Neuron (in vitro differentiated cells): ENCODE measurements around the gene CDC20.
A peak's percentile ranks its signal among the peaks of the same experiment; 100 is the strongest.

ENCODE experiments used
- H2AFZ ChIP-seq: one replicate; pipeline ENCODE4 v1.6.1; 2013; ENCODE audit warnings: low read depth, mild to moderate bottlenecking, inconsistent platforms, low read length, moderate library complexity
- H3K27me3 ChIP-seq: one replicate; pipeline ENCODE4 v1.6.1; 2013; ENCODE audit warnings: low read length; ENCODE audit not compliant: insufficient read depth
- H3K36me3 ChIP-seq: one replicate; pipeline ENCODE4 v1.6.1; 2013; ENCODE audit warnings: low read length; ENCODE audit not compliant: insufficient read depth
- H3K4me1 ChIP-seq: one replicate; pipeline ENCODE4 v1.6.1; 2013; ENCODE audit warnings: low read length; ENCODE audit not compliant: insufficient read depth
- H3K4me3 ChIP-seq: 2 replicates; pipeline ENCODE4 v1.5.1; 2013; ENCODE audit warnings: mild to moderate bottlenecking, low read length, moderate library complexity
- H3K9me3 ChIP-seq: one replicate; pipeline ENCODE4 v1.6.1; 2013; ENCODE audit warnings: low read length

Gene CDC20

GRCh38 chr1:43354471-43354870 is 4.3 kb upstream of the CDC20 start:
- no peaks in the 10 kb centered on the region for H3K9me3 ChIP-seq
- no peaks in the 10 kb centered on the region for H3K36me3 ChIP-seq
- peaks cover 12% of the 10 kb centered on the region for H3K4me1 ChIP-seq
- no peak overlapping the region for H2AFZ ChIP-seq
- H3K27me3 ChIP-seq: peaks cover 2% of the 10 kb centered on the region
- H3K4me3 ChIP-seq: no peak overlapping the region

- H3K36me3 ChIP-seq: peaks cover under 1% of the 10 kb centered on the region
Measured at GRCh38 chr1:43354936-43355335, 3.8 kb upstream of the CDC20 start.

GRCh38 chr1:43357251-43357650 is 1.5 kb upstream of the CDC20 start:
- peaks cover 24% of the 10 kb centered on the region for H3K36me3 ChIP-seq
- no peaks in the 10 kb centered on the region for H3K27me3 ChIP-seq
- H3K4me3 ChIP-seq: no peak overlapping the region
- H3K9me3 ChIP-seq: no peaks in the 10 kb centered on the region
- H2AFZ ChIP-seq: no peak overlapping the region
- H3K4me1 ChIP-seq: peaks cover 29% of the 10 kb centered on the region

More at GRCh38 chr1:43354936-43355335, 3.8 kb upstream of the CDC20 start:
- Histone ChIP-seq H3K4me1 (peaks cover 12% of the 10 kb centered on the region), H3K27me3 (no peaks in the 10 kb centered on the region), H3K4me3 (no peak overlapping the region), H3K9me3 (no peaks in the 10 kb centered on the region), H2AFZ (no peak overlapping the region)

GRCh38 chr1:43358121-43358745 is 548 bp upstream of the CDC20 start:
- Histone ChIP-seq H3K9me3 (no peaks in the 10 kb centered on the region), H3K27me3 (no peaks in the 10 kb centered on the region), H3K4me1 (peaks cover 31% of the 10 kb centered on the region), H3K4me3 (peak overlapping the region; percentile 93), H2AFZ (peak overlapping the region; percentile 94), H3K36me3 (peaks cover 28% of the 10 kb centered on the region)

GRCh38 chr1:43359696-43360095 is 915 bp downstream of the CDC20 start:
- peaks cover 43% of the 10 kb centered on the region for H3K36me3 ChIP-seq

GRCh38 chr1:43360616-43361015 is 1.8 kb downstream of the CDC20 start:
- Histone ChIP-seq H3K4me1 (peaks cover 37% of the 10 kb centered on the region), H2AFZ (no peak overlapping the region), H3K36me3 (peaks cover 51% of the 10 kb centered on the region), H3K27me3 (no peaks in the 10 kb centered on the region), H3K9me3 (no peaks in the 10 kb centered on the region), H3K4me3 (peak overlapping the region; percentile 93)

More at GRCh38 chr1:43359696-43360095, 915 bp downstream of the CDC20 start:
- Histone ChIP-seq H3K4me1 (peaks cover 37% of the 10 kb centered on the region), H3K9me3 (no peaks in the 10 kb centered on the region), H3K27me3 (no peaks in the 10 kb centered on the region), H3K4me3 (peak overlapping the region; percentile 93), H2AFZ (no peak overlapping the region)

DNA sequence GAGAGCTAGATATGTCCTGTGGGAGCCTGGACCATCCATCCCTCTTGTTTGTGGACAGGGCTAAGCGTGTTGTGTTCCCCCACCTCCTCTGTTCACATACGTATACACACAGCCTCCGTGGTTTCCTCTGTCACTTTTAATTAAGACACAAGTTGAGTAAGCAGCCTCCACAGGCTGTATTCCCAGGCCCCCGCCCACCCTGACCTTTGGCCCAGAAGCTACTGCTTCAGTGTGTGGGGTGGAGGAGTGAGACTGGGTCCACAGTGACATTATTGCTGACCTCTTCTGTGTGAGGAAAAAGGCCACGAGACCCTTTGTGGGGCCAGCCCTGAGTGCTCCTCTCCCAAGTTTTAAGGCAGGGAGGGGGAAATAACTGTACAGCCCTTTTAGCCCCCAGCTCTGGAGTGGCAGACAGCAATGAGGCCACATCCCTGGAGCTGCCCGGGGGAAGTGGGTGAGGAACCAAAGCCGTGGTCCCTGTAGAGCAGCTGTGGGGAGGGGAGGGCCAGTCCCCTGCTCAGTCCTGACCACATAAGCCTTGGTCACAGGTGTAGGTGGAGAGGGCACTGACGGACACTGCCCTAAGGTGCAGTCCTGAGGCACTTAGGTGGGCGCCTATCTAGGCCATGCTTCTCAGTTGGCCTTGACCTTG is 4.6 kb downstream of the CDC20 start:
- H3K36me3 ChIP-seq: peaks cover 51% of the 10 kb centered on the region
- no peak overlapping the region for H2AFZ ChIP-seq
- H3K27me3 ChIP-seq: no peaks in the 10 kb centered on the region
- no peak overlapping the region for H3K4me3 ChIP-seq
- H3K4me1 ChIP-seq: peaks cover 42% of the 10 kb centered on the region
- no peaks in the 10 kb centered on the region for H3K9me3 ChIP-seq

GRCh38 chr1:43363935-43364525 is 5.2 kb downstream of the CDC20 start:
- H3K4me3 ChIP-seq: no peak overlapping the region
- H3K9me3 ChIP-seq: no peaks in the 10 kb centered on the region
- no peak overlapping the region for H2AFZ ChIP-seq
- H3K36me3 ChIP-seq: peaks cover 51% of the 10 kb centered on the region
- no peaks in the 10 kb centered on the region for H3K27me3 ChIP-seq
- peaks cover 48% of the 10 kb centered on the region for H3K4me1 ChIP-seq

DNA sequence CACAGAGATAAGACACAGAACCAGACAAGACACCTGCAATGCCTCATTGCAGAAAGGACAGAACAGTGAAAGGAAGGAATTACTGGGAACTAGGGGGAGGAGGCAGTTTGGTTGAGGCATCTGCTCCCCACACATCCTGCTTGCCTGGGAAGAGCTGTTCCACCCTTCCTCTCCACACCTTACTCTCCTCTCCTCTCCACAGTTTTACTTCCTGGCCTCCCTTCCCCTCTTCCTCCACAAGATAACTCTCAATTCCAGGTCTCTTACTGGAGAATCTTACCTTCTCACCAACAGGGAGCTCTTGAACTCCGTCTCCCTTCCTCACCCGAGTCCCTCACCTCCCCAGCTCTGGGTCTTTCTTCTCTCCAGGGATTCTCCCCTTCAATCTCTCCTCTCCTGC is 6.9 kb downstream of the CDC20 start:
- Histone ChIP-seq H3K9me3 (no peaks in the 10 kb centered on the region), H3K4me1 (peaks cover 35% of the 10 kb centered on the region), H3K4me3 (no peak overlapping the region), H3K36me3 (peaks cover 43% of the 10 kb centered on the region), H2AFZ (no peak overlapping the region), H3K27me3 (no peaks in the 10 kb centered on the region)

DNA sequence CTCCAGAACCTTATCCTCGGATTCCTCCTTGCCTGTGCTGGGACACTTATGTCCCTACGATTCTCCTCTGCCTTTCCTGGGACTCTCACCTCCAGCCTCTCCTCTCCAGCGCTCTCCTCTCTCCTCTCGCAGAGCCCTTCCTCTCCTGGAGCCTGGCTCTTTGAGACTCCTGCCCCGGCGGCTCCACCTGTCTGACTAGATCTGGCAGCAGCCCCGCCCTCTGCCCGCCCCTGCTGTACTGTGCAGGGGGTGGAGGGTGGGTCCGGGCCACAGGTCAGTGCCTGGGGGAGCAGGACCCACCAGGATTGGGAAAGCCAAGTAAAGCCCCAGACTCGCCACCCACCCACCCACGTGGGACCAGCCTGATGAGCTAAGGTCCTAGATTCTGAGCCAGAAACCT is 7.4 kb downstream of the CDC20 start:
- no peaks in the 10 kb centered on the region for H3K9me3 ChIP-seq
- peaks cover 38% of the 10 kb centered on the region for H3K36me3 ChIP-seq
- H2AFZ ChIP-seq: no peak overlapping the region
- H3K4me1 ChIP-seq: peaks cover 30% of the 10 kb centered on the region
- no peaks in the 10 kb centered on the region for H3K27me3 ChIP-seq
- no peak overlapping the region for H3K4me3 ChIP-seq

GRCh38 chr1:43366601-43367025 is 7.8 kb downstream of the CDC20 start:
- Histone ChIP-seq H3K27me3 (no peaks in the 10 kb centered on the region), H2AFZ (no peak overlapping the region), H3K4me3 (peak overlapping the region; percentile 55), H3K4me1 (peaks cover 25% of the 10 kb centered on the region), H3K9me3 (no peaks in the 10 kb centered on the region), H3K36me3 (peaks cover 33% of the 10 kb centered on the region)

- H3K27me3 ChIP-seq: no peaks in the 10 kb centered on the region
- H3K4me3 ChIP-seq: peak overlapping the region; percentile 55
- H3K36me3 ChIP-seq: peaks cover 27% of the 10 kb centered on the region
Measured at GRCh38 chr1:43367026-43367903, 8.5 kb downstream of the CDC20 start.

More at GRCh38 chr1:43367026-43367903, 8.5 kb downstream of the CDC20 start:
- Histone ChIP-seq H3K4me1 (peaks cover 25% of the 10 kb centered on the region), H3K9me3 (no peaks in the 10 kb centered on the region), H2AFZ (peak overlapping the region; percentile 31)
